ENCODE measurements around the gene RNF152.

RNF152 gene

GRCh38 chr18:61765097-61765496 lies 127.7 kb downstream of the RNF152 start:
- in situ Hi-C loops (cut with MboI; ENCODE audit: low sequenced_read_pairs), result no loop called here

GRCh38 chr18:61764381-61764780 lies 128.4 kb downstream of the RNF152 start:
- in situ Hi-C loops (cut with MboI; ENCODE audit: low sequenced_read_pairs), result no loop called here

- in situ Hi-C loops (cut with MboI; ENCODE audit: low sequenced_read_pairs), result no loop called here
These were observed 130.9 kb downstream of the RNF152 start for GRCh38 chr18:61761875-61762274.
